Activated gamma-delta T cell treated with Interleukin-2 at 50 U/mL for 16 hours (primary cell): ENCODE results near the gene ATRIP.
"Not testable (repeated sequence)": the region's sequence is repeated elsewhere in the genome, so short reads cannot be mapped to it uniquely, and the experiment has no call there.

Experiments used
- DNase-seq: peaks from one replicate; pipeline ENCODE4 v3.0.0-alpha.2; 2020

Gene ATRIP

GRCh38 chr3:48470286-48470685, 23.7 kb downstream of the ATRIP start:
- no peak for DNase-seq

GRCh38 chr3:48472673-48472922, 26.1 kb downstream of the ATRIP start:
- no peak for DNase-seq

- DNase-seq: peak; percentile 88
Measured at GRCh38 chr3:48472923-48473616, 26.5 kb downstream of the ATRIP start.

GRCh38 chr3:48473617-48473952, 27.0 kb downstream of the ATRIP start:
- DNase-seq: no peak

- DNase-seq: not testable (repeated sequence)
Measured at GRCh38 chr3:48474031-48474430, 27.5 kb downstream of the ATRIP start.

- DNase-seq: no peak
Measured at GRCh38 chr3:48474619-48475018, 28.1 kb downstream of the ATRIP start.

- no peak for DNase-seq
Measured at GRCh38 chr3:48475188-48475587, 28.7 kb downstream of the ATRIP start.

GRCh38 chr3:48476426-48477053, 30.0 kb downstream of the ATRIP start:
- no peak for DNase-seq

- no peak for DNase-seq
Measured at GRCh38 chr3:48477959-48478520, 31.5 kb downstream of the ATRIP start.

- DNase-seq: peak; percentile 69
Measured at GRCh38 chr3:48478626-48479555, 32.4 kb downstream of the ATRIP start.

GRCh38 chr3:48480891-48481290, 34.4 kb downstream of the ATRIP start:
- not testable (repeated sequence) for DNase-seq

GRCh38 chr3:48482822-48483221, 36.3 kb downstream of the ATRIP start:
- not testable (repeated sequence) for DNase-seq

- no peak for DNase-seq
Measured at GRCh38 chr3:48486952-48487351, 40.4 kb downstream of the ATRIP start.

GRCh38 chr3:48492461-48493202, 46.1 kb downstream of the ATRIP start:
- DNase-seq: no peak

- DNase-seq: no peak
Measured at GRCh38 chr3:48493203-48493501, 46.6 kb downstream of the ATRIP start.

GRCh38 chr3:48500656-48501055, 54.1 kb downstream of the ATRIP start:
- DNase-seq: no peak

- no peak for DNase-seq
Measured at GRCh38 chr3:48501196-48501595, 54.7 kb downstream of the ATRIP start.

GRCh38 chr3:48502121-48502520, 55.6 kb downstream of the ATRIP start:
- DNase-seq: no peak

- no peak for DNase-seq
Measured at GRCh38 chr3:48502728-48503168, 56.2 kb downstream of the ATRIP start.

- no peak for DNase-seq
Measured at GRCh38 chr3:48503401-48504050, 57.0 kb downstream of the ATRIP start.

GRCh38 chr3:48504051-48504946, 57.8 kb downstream of the ATRIP start, which contains the start of gene SHISA5:
TSS of gene SHISA5 (minus strand) at chr3:48504174. CDS start at chr3:48504094, 80 bp downstream.
- DNase-seq: peak; percentile 50
